ENCODE data around the gene CACNA1B. TPM values are rescaled to one million over a fixed set of nuclear protein-coding genes. Genes with fewer than 3 reads are reported as not detected.

The CACNA1B gene
- total and polyA plus RNA-seq, 8 donors, result 0.16 to 1.3 (median 0.31) TPM

GRCh38 chr9:137985637-137986071 lies 108.1 kb downstream of the CACNA1B start:
- no peaks in the 10 kb centered on the region for H3K27me3 ChIP-seq
- DNase-seq (peak in 1 of 6 donors; percentile 51), FAIRE-seq (no peak), ATAC-seq (no peak)
- WGBS, 2 donors, result 81 to 87% methylated on average over 13 of the region's 13 CpGs
- H3K9me3 ChIP-seq, result no peaks in the 10 kb centered on the region
- no peaks in the 10 kb centered on the region for H3K4me1 ChIP-seq
- intact Hi-C loops (cut with DNase I), result no loop called here
- H3K27ac ChIP-seq, result no peak overlapping the region
- H3K36me3 ChIP-seq, result no peaks in the 10 kb centered on the region
- TF ChIP-seq CTCF (IDR thresholded peaks at IDR 0.05), result no peak
- H3K4me3 ChIP-seq, result no peak overlapping the region

DNA sequence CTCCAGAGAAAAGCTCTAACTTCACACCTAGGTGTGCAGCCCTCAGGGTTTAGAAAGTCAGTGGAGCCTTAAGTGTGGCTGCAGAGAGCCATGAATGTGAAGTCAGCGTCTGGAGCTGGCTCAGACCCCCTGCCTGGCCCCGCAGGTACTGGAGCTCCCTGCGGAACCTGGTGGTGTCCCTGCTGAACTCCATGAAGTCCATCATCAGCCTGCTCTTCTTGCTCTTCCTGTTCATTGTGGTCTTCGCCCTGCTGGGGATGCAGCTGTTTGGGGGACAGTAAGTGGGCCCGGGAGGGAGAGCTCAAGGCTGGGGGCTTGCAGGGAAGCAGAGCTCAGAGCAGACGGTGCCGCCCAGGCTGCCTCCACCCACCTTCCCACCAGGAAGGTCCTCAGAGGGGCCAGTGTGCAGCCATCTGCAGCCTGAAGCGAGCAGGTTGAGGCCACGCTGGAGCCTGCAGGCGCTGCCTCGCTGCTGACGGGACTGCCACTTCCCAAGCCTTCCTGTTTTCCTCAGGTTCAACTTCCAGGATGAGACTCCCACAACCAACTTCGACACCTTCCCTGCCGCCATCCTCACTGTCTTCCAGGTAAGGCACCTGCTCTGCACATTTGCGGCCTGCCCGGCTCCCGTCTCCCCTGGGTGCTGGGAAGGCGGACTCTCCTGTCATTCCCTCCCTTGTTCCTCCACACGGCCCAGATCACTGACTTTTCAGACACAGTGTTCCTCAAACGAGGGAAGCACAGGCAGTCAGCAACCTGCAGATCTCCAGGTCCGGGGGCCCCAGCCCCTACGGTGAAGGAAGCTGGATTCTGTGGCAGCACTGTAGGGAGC lies 108.9 kb downstream of the CACNA1B start:
- FAIRE-seq (no peak), ATAC-seq (no peak), DNase-seq (peak in 1 of 6 donors; percentile 41)
- H3K27me3 ChIP-seq, result no peaks in the 10 kb centered on the region
- intact Hi-C loops (cut with DNase I), result no loop called here
- WGBS, 2 donors, result 74 to 82% methylated on average over 21 to 22 of the region's 22 CpGs
- H3K27ac ChIP-seq, result no peak overlapping the region
- H3K9me3 ChIP-seq, result no peaks in the 10 kb centered on the region
- no peaks in the 10 kb centered on the region for H3K4me1 ChIP-seq
- no peaks in the 10 kb centered on the region for H3K36me3 ChIP-seq
- H3K4me3 ChIP-seq, result no peak overlapping the region
- TF ChIP-seq CTCF (IDR thresholded peaks at IDR 0.05), result no peak

DNA sequence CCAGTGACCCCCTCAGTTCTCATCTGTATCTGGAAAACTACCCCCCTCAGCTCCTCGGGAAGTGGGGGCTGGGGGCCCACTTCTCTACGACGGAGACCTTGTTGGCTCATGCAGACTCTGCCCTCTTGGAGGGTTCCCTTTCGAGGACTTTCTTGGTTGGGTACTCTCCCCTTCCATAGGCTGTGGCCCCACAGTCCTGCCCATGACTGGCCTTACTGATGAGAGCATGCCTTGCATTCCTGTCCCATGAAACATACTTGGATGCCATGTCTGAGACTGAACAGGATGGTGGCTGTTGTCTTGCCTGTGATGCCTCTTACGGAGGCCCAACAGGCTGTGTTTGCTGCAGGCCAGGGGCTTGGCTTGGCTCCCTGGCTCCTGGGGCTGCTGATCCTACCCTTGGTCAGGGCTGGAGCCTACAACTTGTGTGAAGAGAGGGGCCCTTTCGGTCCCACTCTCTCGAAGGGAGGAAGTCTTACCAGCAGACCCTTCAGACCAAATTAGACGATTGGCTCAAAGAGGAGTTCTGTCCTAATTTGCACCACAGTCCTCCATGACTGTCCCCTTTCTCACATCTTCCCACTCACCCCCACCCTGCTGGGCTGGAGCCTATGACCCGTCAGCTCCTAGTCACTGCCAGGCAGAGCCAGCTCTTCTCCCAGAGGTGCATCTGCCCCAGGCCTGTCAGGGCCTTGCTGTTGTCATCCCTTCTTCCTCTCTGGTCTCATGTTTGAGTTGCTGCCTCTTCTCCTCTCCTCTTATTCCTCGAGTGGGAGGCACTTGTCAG lies 109.9 kb downstream of the CACNA1B start:
- DNase-seq (no peak), ATAC-seq (no peak), FAIRE-seq (no peak)
- Histone ChIP-seq H3K9me3 (no peaks in the 10 kb centered on the region), H3K4me1 (no peaks in the 10 kb centered on the region), H3K27ac (no peak overlapping the region), H3K36me3 (no peaks in the 10 kb centered on the region), H3K27me3 (no peaks in the 10 kb centered on the region), H3K4me3 (no peak overlapping the region)
- TF ChIP-seq CTCF (IDR thresholded peaks at IDR 0.05), result no peak
- 67 to 72% methylated on average over 10 of the region's 10 CpGs for WGBS, 2 donors
- intact Hi-C loops (cut with DNase I), result no loop called here

GRCh38 chr9:137988051-137988450 lies 110.5 kb downstream of the CACNA1B start:
- no peaks in the 10 kb centered on the region for H3K36me3 ChIP-seq
- TF ChIP-seq CTCF (IDR thresholded peaks at IDR 0.05), result no peak
- intact Hi-C loops (cut with DNase I), result no loop called here
- H3K4me3 ChIP-seq, result no peak overlapping the region
- ATAC-seq (no peak), DNase-seq (no peak), FAIRE-seq (no peak)
- H3K4me1 ChIP-seq, result no peaks in the 10 kb centered on the region
- H3K27ac ChIP-seq, result no peak overlapping the region
- H3K27me3 ChIP-seq, result no peaks in the 10 kb centered on the region
- no peaks in the 10 kb centered on the region for H3K9me3 ChIP-seq
- 52 to 70% methylated on average over 8 of the region's 8 CpGs for WGBS, 2 donors

Data from pancreas (tissue), 10 donors.